H4 (cell line): ENCODE results near the gene PCGF3. TPM values are rescaled to one million over a fixed set of nuclear protein-coding genes. Genes with fewer than 3 reads are reported as not detected.
"Not testable (repeated sequence)": the region's sequence is repeated elsewhere in the genome, so short reads cannot be mapped to it uniquely, and the experiment has no call there.

Source experiments
- DNase-seq: peaks from one replicate; pipeline ENCODE4 v3.0.0-alpha.2; 2015; ENCODE audit warnings: low spot score
- total RNA-seq: library from RNA; depleted of rRNA; stranded (reverse); fragments of >200 nt; shearing (Covaris generic); gene quantifications from 2 replicates; pipeline ENCODE4 v1.2.3, GENCODE V29; 2014

PCGF3 gene
- total RNA-seq, 1 experiment from 2014 or later, result 26.1 TPM

DNA sequence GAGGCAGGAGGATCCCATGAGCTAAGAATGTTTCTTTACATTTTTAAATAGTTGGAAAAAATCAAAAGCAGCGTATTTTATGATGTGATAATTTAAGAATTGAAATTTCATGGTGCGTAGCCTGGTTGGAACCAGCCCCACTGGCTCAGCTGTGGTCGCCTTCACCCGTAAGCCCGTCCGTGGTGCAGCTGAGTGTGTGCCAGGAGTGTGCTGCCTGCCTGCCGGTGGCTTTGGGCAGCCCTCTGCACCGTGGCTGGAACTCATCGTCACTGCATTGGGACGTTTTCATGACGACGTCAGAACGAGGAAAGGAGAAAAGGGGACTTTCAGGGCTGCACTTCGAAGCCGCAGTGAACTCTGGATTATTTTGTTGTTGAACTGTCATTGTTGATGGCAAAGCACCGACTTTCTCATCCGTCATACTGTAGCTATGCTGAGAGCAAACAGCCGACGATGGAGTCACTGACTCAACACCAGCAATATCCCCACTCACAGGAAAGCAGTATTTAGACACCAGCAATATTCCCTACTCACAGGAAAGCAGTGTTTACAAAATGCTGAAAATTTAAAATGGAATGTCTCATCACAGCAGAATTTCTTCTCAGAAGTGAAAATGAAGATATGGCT is 35.1 kb downstream of the PCGF3 start:
- DNase-seq, result no peak

DNA sequence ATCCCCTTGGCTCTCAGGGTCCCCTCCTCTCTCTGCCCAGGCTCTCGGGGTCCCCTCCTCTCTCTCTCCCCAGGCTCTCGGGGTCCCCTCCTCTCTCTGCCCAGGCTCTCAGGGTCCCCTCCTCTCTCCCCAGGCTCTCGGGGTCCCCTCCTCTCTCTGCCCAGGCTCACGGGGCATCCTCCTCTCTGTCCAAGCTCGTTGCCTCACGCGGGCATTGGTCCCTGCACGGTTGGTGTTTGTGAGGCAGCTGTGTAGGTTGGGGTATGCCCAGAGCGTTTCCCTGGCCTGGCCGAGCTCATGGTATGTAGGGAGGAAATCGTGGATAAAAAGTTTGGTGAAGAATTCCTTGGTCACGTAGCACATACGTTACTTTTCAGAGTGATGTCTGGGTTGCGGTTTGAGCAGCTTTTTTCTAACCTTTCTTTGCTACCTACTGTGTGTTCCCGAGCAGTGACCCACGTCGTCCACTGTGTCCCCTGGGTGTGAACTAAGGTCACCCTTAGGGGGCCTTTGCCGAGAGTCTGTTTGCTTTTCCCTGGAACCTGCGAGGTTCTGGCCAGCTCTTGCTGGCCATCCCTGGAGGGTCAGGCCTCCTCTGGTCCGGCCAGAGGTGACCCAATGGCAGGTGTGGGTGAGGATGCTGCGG is 36.6 kb downstream of the PCGF3 start:
- no peak for DNase-seq

DNA sequence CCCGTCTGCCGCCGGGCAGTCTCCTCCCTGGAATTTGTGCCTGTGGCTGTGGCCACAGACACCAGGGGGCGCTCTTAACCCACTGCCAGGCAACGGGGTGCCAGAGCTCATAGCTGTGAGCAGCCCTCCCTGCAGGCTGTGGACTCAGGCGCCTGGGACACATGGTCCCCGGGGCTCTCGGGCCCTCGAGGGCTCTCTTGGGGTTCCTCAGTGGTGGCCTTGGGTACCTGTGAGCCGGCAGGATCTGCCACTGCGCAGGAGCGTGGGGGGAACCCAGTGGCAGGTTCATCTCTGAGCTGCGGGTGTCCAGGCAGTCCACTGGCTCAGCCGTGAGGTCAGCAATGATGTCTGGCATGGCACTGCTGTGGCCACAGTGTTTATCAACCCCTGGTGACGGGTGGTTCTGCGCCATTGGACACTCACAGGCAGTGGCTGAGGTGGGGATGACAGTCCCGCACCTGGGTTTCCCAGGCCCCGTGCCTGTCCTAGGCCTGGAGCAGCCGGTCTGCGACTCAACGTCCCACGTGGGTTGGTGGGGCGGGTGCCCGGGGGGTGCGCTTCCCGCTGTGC is 37.2 kb downstream of the PCGF3 start:
- DNase-seq, result peak; percentile 46

DNA sequence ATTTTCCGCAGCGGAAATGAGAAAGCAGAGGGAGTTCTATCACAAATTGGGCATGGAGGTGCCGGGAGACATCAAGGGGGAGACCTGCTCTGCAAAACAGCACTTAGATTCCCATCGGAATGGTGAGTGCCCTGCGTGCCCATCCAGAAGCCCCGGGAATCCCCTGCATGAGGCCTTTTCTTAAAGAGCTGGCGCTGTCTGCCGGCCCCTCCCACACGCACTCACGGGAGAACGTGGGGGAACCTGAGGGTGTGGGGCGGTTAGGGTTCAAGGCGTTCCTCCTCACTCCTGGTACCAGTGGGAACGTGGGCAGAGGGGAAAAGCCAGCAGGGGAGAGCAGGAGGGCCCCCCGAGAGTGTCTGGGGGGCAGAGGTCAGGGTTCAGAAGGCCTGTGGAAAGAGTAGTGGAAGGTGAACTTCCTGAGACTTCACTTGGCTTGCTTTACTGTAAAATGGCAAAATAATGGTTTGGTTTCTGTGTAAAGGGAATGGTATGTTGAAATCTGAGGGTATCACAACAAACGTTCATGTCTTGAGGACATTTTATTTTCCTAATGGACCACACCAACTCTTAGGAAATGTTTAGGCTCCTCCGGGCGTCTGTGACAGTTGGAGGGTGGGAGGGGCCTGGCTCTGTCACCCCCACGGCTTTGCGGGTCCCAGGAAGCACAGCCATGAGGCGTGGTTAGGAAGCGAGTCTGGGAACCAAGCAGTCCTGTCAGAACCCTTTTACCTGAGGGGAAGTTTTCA is 38.0 kb downstream of the PCGF3 start:
- no peak for DNase-seq

DNA sequence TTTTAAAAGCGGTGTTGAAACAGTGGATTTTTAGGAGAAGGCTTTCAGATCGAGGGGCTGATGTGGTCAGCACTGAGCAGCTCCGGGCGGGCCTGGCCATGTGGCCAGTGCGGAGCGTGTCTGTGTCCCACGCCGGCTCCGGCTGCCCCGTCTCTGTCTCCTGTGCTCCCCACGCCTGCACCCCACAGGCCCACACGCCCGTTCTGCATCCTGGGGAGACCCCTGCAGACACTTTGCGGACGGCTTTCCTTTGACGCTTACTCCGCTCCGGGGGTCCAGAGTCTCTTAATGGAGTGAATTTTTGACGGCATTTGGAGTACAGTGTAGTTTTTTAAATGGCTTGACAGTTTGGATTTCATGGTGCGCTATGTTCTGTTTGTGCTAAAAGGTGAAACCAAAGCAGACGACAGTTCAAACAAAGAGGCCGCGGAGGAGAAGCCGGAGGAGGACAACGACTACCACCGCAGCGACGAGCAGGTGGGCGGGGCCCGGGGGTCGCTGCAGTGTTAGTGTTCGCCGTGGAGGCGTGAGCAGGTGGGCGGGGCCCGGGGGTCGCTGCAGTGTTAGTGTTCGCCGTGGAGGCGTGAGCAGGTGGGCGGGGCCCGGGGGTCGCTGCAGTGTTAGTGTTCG is 38.7 kb downstream of the PCGF3 start:
- no peak for DNase-seq

DNA sequence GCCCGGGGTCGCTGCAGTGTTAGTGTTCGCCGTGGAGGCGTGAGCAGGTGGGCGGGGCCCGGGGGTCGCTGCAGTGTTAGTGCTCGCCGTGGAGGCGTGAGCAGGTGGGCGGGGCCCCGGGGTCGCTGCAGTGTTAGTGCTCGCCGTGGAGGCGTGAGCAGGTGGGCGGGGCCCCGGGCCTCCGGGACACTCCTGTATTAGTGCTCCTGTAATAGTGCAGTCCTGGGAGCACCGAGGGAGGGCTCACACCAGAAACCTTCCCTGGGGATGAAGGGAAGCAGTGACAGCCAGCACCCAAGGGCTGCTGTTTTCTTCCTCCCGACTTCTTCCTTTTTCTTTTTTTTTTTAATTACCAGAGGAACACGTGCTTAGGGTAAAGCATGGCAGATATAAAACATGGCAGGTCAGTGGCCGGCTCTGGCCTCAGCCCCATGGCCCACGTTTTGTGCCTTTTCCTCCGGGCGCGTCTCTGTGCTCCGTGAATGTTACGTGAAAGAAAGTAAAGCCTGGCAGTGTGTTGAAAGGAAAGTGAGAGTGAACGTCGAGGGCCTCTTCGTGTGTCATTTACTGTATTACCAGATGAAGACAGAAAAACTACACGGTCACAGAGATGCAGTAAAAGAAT is 42.0 kb downstream of the PCGF3 start:
- no peak for DNase-seq

DNA sequence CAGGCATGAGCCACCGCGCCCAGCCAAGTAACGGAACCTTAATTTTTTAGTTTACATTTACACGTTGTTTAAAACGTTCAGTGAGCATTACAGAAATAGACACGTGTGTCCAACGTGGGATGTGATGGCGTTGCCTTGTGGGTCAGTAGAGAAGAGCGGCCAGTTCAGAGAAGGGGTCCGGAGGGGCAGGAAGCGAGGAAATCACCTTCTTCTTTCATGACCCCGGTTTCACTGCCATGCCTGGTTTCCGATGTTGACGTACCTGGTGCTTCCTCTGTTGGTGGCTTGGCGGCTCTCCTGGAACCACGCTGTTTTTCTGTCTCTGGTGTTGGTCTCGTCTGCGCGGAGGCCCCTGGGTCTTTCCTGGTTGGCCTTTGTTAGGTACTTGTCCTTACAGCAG is 42.8 kb downstream of the PCGF3 start:
- DNase-seq, result no peak

DNA sequence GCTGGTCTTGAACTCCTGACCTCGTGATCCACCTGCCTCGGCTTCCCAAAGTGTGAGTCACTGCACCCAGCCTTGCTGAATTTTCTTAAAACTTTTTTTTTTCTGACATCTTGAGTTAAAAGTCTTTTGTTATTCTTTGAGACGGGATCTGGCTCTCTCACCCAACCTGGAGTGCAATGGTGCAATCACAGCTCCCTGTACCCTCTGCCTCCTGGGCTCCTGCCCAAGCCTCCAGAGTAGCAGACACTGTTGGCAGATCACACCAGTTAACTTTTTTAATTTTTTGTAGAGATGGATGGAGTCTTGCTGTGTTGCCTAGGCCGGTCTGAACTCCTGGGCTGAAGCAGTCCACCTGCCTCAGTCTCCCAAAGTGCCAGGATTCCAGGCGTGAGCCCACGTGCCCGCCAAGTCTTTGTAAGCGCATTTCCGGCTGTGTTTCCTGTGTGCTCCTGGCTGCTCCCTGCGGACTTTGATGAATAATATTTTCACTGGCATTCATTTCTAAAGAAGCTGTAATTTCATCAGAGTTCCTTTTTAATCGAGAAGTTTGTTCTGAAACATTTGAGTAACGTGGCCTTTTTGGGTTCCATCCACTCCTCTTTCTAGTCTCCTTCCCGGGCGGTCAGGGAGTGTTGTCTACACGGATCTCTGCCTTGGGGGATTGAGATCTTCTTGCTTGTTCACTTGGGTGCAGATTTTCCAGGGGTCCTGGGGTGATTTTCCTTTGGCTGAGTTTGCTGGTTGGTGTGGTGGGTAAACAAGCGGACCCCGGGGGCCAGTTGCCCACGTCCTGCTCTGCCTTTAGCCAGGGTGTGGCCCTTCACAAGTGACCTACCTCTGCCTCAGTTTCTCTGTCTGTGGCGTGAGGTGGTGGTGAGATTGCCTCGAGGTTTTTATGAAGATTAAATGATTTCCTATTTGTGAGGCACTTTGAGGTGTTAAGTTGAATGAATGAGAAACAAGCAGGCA is 44.4 kb downstream of the PCGF3 start:
- DNase-seq, result no peak

DNA sequence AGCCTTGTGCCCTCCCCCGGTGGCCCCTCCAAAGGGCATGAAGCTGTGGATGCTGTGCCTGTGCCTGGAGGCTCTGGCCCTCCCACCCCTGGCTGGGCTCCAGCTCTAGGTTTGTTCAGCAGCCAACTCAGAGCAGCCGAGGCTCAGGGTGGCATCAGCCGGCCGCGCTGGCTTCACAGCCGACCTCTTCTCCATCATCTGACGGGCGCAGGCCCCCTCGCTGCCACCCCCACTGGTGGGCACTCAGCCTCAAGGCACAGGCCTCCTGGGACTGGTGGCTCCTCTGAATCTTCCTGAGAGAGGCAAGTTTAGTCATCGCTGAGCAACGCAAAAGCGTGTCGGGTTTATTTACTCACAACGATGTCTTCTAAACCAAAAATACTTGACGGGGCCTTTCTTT is 46.0 kb downstream of the PCGF3 start:
- DNase-seq, result no peak

DNA sequence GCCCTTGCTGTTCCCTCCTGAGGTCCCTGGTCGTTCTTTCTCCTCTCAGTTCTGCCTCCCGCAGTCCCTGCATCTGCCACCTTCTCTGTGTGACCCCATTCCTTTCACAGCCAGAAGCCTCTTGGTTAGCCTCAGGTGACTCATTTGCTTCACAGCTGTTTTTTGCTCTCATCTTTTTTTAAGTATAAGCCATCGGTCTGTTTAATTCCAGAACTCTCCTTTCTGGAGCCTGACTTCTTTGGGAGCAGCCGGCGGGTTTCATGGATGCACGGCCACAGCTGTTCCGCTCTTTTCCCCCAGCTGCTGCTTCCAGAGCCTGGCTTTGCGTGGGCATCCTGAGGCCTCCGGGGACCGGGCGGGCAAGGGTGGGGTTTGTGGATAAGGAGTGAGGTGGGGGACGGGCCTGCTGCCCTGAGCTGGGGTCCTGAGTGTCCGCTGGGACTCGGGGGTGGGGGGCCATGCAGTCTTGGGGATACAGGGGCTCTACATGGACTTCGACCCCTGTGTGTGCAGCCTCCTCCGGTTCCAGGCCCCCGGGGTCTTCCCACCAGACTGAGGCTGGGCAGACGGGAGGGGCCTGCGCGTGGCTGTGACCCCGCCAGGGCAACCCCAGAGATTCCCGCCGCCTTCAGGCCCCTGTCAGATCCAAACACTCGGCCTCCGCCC is 46.7 kb downstream of the PCGF3 start:
- no peak for DNase-seq

DNA sequence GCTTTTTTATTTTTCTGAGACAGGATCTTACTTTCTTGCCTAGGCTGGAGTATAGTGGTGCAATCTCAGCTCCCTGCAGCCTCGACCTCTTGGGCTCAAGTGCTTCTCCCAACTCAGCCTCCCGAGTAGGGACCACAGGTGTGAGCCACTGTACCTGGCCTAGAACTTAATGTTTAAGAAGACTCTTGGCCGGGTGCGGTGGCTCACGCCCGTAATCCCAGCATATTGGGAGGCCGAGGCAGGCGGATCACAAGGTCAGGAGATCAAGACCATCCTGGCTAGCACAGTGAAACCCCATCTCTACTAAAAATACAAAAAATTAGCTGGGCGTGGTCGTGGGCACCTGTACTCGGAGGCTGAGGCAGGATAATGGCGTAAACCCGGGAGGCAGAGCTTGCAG is 47.6 kb downstream of the PCGF3 start:
- DNase-seq, result not testable (repeated sequence)

DNA sequence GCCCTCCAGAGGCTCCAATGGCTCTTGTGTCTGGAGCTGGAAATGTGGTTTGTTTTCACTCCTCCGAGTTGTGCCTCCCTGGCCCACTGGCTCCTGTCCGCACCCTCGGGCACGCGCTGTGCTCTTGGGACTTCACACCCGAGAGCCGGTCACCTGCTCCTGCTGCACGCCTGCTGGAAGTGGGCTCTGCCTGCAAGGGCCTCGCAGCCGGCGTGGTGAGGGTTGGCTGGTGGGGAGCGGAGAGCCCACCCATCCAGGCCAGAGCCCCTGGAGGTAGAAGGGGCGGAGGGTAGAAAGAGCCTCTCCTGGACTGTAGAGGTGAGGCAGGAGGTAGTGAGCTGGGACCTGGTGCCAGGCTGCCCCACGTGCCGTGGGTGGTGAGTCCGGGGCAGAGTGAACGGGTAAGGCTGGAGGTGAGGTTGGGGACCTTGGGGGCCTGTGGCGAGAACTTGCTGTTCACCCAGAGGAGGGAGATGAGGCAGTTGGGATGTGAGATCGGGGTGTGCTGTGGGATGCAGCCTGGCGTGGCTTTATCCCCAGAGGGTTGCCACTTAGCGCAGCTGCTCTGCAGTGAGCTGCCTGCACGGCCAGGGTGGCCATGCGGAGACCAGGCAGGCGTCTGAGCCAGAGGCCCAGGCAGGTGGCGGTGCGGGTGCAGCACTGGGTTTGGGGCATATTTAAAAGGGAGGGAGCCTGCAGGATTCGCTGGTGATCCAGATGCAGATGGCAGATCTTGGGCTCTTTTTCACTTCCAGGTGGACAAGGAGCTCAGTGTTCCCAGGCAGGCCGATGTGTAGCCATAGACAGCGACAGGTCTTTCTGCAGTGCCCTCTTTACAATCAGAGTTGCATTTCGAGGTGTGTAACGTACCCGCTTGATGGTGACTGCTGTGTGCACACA is 48.8 kb downstream of the PCGF3 start:
- DNase-seq, result no peak

DNA sequence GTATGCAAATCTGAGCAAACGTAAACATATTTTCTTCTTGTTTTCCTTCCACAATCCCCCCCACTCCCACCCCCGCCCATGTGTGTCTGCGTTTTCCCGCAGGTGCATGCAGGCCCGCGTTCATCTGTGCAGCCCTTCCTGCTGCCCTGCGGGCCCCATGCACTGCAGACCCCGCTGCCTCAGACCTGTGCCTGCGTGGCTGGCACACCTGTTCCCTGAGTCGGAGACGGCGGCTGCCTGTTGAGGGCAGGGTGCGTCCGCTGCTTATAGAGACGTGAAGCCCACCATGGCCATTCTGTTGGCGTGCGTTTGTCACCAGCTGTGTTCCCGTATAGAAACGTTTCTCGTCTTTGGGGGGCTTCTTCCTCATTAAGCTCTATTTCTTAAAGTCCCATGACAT is 51.5 kb downstream of the PCGF3 start:
- no peak for DNase-seq

DNA sequence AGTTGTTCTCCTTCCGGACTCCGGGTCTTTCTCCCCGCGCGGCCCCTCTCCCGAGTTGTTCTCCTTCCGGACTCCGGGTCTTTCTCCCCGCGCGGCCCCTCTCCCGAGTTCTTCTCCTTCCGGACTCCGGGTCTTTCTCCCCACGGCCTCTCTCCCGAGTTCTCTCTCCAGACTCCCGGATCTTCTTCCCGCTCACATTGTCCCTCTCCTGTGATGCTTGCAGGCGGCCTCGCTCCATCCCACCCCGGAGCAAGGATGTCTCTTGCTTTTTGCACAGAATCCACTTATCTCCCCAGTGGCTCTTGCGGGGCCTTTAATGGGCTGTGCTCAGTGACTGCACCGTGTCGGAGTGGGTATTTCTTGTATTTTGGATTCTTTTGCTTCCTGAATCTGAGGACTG is 54.2 kb downstream of the PCGF3 start:
- not testable (repeated sequence) for DNase-seq

DNA sequence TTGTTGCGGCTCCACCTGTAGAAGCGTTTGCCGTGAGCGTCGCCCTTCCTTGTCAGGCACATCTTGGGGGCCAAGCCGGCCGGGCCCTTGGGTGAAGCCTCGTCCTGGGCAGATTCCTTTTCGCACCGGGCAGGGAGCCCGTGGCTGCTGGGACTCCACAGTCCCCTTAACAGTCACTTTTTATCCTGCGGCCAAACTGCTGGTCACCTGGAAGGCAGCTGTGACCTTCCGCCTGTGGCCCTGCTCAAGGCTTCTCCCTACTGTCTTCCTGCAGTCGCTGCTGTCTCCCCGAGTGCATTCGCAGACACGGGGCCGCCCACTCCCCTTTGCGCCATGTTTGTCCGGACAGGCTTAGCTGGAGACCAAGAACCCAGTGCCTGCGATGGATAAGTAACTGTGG is 55.0 kb downstream of the PCGF3 start:
- DNase-seq, result no peak

DNA sequence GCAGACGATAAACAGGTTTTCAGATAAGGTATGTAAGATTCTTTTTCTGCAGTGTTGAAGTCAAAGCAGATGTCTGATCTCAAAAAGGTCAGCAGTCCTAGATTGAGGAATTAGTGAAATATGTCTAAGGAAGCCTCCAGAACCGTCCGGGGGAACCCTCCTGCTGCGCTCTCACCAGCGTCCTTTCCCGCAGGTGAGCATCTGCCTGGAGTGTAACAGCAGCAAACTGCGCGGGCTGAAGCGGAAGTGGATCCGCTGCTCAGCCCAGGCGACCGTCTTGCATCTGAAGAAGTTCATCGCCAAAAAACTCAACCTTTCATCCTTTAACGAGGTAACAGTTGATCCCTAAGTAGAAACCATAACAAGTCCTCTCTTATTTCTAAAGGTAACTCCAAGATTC is 55.5 kb downstream of the PCGF3 start:
- DNase-seq, result no peak

DNA sequence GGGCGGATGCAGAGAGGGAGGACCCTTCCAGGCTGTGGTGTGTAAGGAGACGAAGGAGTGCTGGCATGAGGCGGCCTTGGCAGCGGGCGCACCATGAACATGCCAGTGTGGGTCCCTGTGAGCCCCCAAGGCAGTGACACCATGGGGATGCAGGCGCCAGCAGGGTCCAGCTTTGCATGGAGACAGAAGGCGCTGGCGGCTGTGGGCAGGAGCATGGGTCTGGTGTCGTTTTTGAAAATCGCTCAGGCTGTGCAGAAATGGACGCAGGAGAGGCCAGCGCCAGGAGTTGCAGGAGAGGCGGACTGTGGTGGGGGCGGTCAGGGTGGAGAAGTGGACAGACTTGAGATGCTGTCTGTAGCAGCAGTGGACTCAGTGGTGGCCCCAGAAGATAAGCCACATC is 56.1 kb downstream of the PCGF3 start:
- DNase-seq, result no peak

DNA sequence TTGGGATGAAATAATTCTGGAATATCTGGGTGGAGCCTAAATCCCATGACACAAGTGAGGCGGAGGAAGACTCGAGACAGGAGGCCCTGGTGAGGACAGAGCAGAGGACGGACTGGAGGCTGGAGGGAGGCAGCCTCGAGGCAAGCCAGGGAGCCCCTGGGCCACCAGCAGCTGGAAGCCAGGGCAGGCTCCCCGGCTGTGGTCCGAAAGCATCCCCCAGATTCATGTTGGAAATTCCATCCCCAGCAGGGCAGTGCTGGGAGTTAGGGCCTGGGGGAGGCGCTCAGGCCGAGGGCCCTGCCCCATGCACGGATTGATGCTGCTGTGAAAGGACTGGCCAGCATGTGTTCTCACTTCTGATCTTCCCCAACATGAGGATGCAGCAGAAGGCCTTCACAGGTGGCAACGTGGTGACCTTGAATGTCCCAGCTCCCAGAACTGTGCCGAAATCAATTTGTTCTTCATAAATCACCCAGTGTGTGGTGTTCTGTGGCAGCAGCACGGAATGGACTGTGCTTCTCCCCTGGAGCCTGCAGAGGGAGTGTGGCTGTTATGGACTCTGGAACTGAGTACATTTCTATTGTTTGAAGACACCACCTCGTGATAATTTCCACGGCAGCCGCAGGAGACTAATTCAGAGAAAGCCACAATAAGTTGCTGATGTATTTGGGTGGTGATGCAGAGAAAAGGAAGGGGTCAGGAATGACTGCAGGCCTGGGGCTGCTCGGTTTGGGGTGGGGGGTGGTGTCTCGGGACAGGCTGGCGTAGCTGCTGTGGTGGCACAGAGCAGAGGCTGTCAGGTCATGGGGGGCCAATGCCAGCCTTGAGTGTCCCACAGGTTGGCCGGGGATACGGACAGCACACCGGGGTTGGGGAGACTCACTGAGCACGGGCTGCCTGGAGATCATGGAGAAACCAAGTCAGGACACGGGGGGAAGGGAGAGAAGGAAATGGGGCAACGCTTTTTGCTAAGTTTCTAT is 56.9 kb downstream of the PCGF3 start:
- DNase-seq, result no peak
